ENCODE data around the gene B3GNT3. TPM values are rescaled to one million over a fixed set of nuclear protein-coding genes. Genes with fewer than 3 reads are reported as not detected.
"Not testable (repeated sequence)": the region's sequence is repeated elsewhere in the genome, so short reads cannot be mapped to it uniquely, and the experiment has no call there.

The B3GNT3 gene
- total RNA-seq, 1 donor from 2014 or later: not detected

DNA sequence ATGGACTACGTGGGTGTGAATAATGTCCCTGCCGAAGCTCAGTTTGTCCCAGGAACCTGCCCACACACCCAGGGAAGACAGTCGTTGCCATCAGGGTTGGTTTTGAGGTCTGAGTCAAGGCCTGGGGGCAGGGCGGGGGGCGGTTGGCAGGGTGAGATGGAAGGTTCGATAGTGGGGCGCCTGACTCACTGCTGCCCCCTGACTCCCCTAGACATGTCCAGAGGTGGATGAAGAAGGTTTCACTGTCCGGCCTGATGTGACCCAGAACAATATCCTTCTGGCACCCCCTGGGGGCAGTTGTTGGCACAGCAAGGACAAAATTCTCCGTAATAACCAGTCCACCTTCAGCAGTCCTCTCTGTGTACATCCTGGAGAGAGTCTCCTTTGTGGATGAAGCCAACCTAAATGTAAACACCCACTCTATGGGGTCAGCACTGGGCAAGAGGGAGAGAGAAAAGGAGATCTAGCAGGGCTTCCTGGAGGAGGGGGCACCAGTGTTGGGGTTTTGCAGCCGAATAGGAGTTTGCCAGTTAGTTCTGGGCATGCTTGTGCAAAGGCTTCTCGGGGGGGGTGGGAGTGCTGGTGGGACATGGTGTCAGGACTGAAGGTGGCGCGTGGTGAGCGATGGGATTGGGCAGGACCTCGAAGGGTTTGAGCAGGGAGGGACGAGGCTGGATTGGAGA lies 19.6 kb upstream of the B3GNT3 start:
- CTCF ChIA-PET: interaction anchor here (1.0 to 4.6 kb wide), 10 partner anchors 9 to 80 kb away, joined by 3 to 25 read pairs (median 4); no protein-coding TSS in a partner anchor
- ATAC-seq (ENCODE audit: low read depth) (no peak), DNase-seq (no peak)
- Mint-ChIP-seq H3K4me3 (peak overlapping the region; percentile 82), H3K9me3 (no peaks in the 10 kb centered on the region), H3K36me3 (ENCODE audit: low read depth) (peaks cover 56% of the 10 kb centered on the region), H3K27ac (peak overlapping the region; percentile 99), H3K27me3 (no peaks in the 10 kb centered on the region), H3K4me1 (peaks cover 48% of the 10 kb centered on the region)
- intact Hi-C loops (cut with micrococcal nuclease): loop anchor here (5.0 kb wide), 2 partner anchors 38 to 157 kb away; partner anchors contain the start of gene CCDC124
- TF ChIP-seq CTCF (IDR thresholded peaks at IDR 0.05): no peak
- POLR2A ChIA-PET: interaction anchor here (0.5 to 6.9 kb wide), 12 partner anchors 9 to 252 kb away, joined by 3 to 109 read pairs (median 5); partner anchors contain the start of genes CCDC124, FCHO1, JAK3 and MAP1S

GRCh38 chr19:17775991-17776803 lies 18.7 kb upstream of the B3GNT3 start:
- H3K36me3 Mint-ChIP-seq (ENCODE audit: low read depth): peaks cover 56% of the 10 kb centered on the region
- intact Hi-C loops (cut with micrococcal nuclease): loop anchor here (1.0 to 5.0 kb wide), 10 partner anchors 8 to 253 kb away; partner anchors contain the start of genes CCDC124, FCHO1 and MAP1S
- no peaks in the 10 kb centered on the region for H3K9me3 Mint-ChIP-seq
- POLR2A ChIA-PET: interaction anchor here (0.5 to 6.9 kb wide), 26 partner anchors 9 to 268 kb away, joined by 3 to 109 read pairs (median 4); partner anchors contain the start of genes CCDC124, FCHO1, JAK3 and MAP1S
- peak; percentile 87 for ATAC-seq (ENCODE audit: low read depth)
- CTCF ChIA-PET: interaction anchor here (0.7 to 4.6 kb wide), 8 partner anchors 9 to 156 kb away, joined by 3 to 25 read pairs (median 6); partner anchors contain the start of gene CCDC124
- TF ChIP-seq CTCF (IDR thresholded peaks at IDR 0.05): no peak
- no peaks in the 10 kb centered on the region for H3K27me3 Mint-ChIP-seq
- H3K4me1 Mint-ChIP-seq: peaks cover 48% of the 10 kb centered on the region
- peak overlapping the region; percentile 99 for H3K27ac Mint-ChIP-seq
- DNase-seq: peak; percentile 78
- H3K4me3 Mint-ChIP-seq: peak overlapping the region; percentile 82

GRCh38 chr19:17777840-17778239 lies 17.1 kb upstream of the B3GNT3 start:
- POLR2A ChIA-PET: interaction anchor here (0.7 to 6.9 kb wide), 9 partner anchors 25 to 1634 kb away, joined by 3 to 109 read pairs (median 9); partner anchors contain the start of genes CCDC124, FCHO1, HSH2D and JAK3
- DNase-seq; H3K4me3 Mint-ChIP-seq; H3K9me3 Mint-ChIP-seq; ATAC-seq (ENCODE audit: low read depth); H3K27me3 Mint-ChIP-seq: not testable (repeated sequence)
- H3K4me1 Mint-ChIP-seq: peaks cover 48% of the 10 kb centered on the region
- intact Hi-C loops (cut with micrococcal nuclease): loop anchor here (2.0 to 5.0 kb wide), 3 partner anchors 41 to 154 kb away; partner anchors contain the start of gene CCDC124
- H3K36me3 Mint-ChIP-seq (ENCODE audit: low read depth): peaks cover 60% of the 10 kb centered on the region
- CTCF ChIA-PET: interaction anchor here (0.7 to 4.6 kb wide), 5 partner anchors 11 to 204 kb away, joined by 3 to 25 read pairs (median 4); no protein-coding TSS in a partner anchor
- peak overlapping the region; percentile 70 for H3K27ac Mint-ChIP-seq

DNA sequence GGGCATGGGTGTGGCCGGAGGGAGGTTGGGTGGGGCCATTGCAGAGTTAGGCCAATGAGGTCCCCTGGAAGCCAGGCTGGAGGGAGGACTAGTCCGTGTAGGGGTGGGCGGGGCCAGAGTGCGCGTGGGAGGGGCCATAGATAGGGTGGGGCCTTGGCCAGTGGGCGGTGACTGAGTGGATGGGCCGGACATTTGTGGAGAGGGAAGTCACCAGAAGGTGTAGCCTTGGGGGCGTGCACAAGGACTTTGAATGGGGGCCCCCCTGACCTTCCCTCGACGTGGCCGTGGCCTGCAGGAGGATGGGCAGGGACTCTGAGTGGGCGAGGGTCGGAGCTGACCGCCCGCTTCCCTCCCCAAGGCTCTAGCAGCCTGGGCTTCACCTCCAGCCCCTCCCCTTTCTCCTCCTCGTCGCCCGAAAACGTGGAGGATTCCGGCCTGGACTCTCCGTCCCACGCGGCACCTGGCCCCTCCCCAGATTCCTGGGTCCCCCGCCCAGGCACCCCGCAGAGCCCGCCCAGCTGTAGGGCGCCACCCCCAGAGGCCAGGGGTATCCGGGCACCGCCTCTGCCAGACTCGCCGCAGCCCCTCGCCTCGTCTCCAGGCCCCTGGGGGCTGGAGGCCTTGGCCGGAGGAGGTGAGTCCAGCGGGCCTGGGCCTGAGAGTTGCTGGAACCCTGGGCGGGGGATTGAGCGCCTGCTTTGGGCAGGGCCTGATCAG lies 16.5 kb upstream of the B3GNT3 start:
- peaks cover 60% of the 10 kb centered on the region for H3K36me3 Mint-ChIP-seq (ENCODE audit: low read depth)
- TF ChIP-seq CTCF (IDR thresholded peaks at IDR 0.05): no peak
- H3K4me1 Mint-ChIP-seq: peaks cover 46% of the 10 kb centered on the region
- CTCF ChIA-PET: interaction anchor here (0.7 to 1.3 kb wide), 3 partner anchors 24 to 205 kb away, joined by 3 to 4 read pairs (median 4); no protein-coding TSS in a partner anchor
- intact Hi-C loops (cut with micrococcal nuclease): loop anchor here (5.0 kb wide), 2 partner anchors 41 to 154 kb away; partner anchors contain the start of gene CCDC124
- POLR2A ChIA-PET: interaction anchor here (0.7 to 6.9 kb wide), 5 partner anchors 25 to 252 kb away, joined by 3 to 109 read pairs (median 9); partner anchors contain the start of genes CCDC124, FCHO1 and JAK3
- H3K27ac Mint-ChIP-seq: peak overlapping the region; percentile 70
- no peaks in the 10 kb centered on the region for H3K9me3 Mint-ChIP-seq
- ATAC-seq (ENCODE audit: low read depth) (peak; percentile 25), DNase-seq (peak; percentile 49)
- no peak overlapping the region for H3K4me3 Mint-ChIP-seq
- no peaks in the 10 kb centered on the region for H3K27me3 Mint-ChIP-seq
